H9 (cell line): Measurements from ENCODE around the gene ZNF428. TPM values are rescaled to one million over a fixed set of nuclear protein-coding genes. Genes with fewer than 3 reads are reported as not detected.

ENCODE experiments used
- DNase-seq: peaks from one replicate; pipeline ENCODE4 v3.0.0-alpha.2; 2017
- H2AFZ ChIP-seq: one replicate; pipeline ENCODE4 v1.6.1; 2013; ENCODE audit warnings: mild to moderate bottlenecking, low read length, control low read depth, moderate library complexity
- H2AK5ac ChIP-seq: 2 replicates; pipeline ENCODE4 v1.6.1; 2013; ENCODE audit warnings: low read length, control low read depth, mixed read lengths; ENCODE audit not compliant: insufficient read length
- H2BK120ac ChIP-seq: one replicate; pipeline ENCODE4 v1.6.1; 2013; ENCODE audit warnings: low read depth, mild to moderate bottlenecking, low read length, control low read depth, inconsistent platforms; ENCODE audit not compliant: poor library complexity, severe bottlenecking
- H2BK12ac ChIP-seq: 2 replicates; pipeline ENCODE4 v1.6.1; 2013; ENCODE audit warnings: low read length, control low read depth, mixed read lengths, low read depth; ENCODE audit not compliant: insufficient read length
- H2BK15ac ChIP-seq: 2 replicates; pipeline ENCODE4 v1.6.1; 2013; ENCODE audit warnings: low read depth, low read length, control low read depth
- H2BK20ac ChIP-seq: one replicate; pipeline ENCODE4 v1.6.1; 2013; ENCODE audit warnings: low read depth, mild to moderate bottlenecking, low read length, control low read depth, inconsistent platforms; ENCODE audit not compliant: poor library complexity, severe bottlenecking
- H2BK5ac ChIP-seq: 2 replicates; pipeline ENCODE4 v1.6.1; 2013; ENCODE audit warnings: low read length, control low read depth, mixed read lengths; ENCODE audit not compliant: insufficient read length
- H3K14ac ChIP-seq: 2 replicates; pipeline ENCODE4 v1.6.1; 2013; ENCODE audit warnings: low read length, control low read depth; ENCODE audit not compliant: insufficient read depth
- H3K18ac ChIP-seq: 2 replicates; pipeline ENCODE4 v1.6.1; 2013; ENCODE audit warnings: low read depth, mild to moderate bottlenecking, mixed read lengths, low read length, control low read depth; ENCODE audit not compliant: insufficient read length
- H3K23ac ChIP-seq: 2 replicates; pipeline ENCODE4 v1.6.1; 2013; ENCODE audit warnings: low read length, control low read depth, mixed read lengths, low read depth; ENCODE audit not compliant: insufficient read length
- H3K23me2 ChIP-seq: 2 replicates; pipeline ENCODE4 v1.6.1; 2013; ENCODE audit warnings: low read depth, mild to moderate bottlenecking, mixed read lengths, low read length, control low read depth; ENCODE audit not compliant: insufficient read length, poor library complexity, severe bottlenecking
- H3K27ac ChIP-seq: 2 replicates; pipeline ENCODE4 v1.5.1; 2013; ENCODE audit warnings: low read length, control low read depth, mixed read lengths, low read depth; ENCODE audit not compliant: insufficient read length
- H3K27me3 ChIP-seq: 2 replicates; pipeline ENCODE4 v1.6.1; 2013; ENCODE audit warnings: low read length, control low read depth, inconsistent platforms; ENCODE audit not compliant: insufficient read depth
- H3K4ac ChIP-seq: 2 replicates; pipeline ENCODE4 v1.6.1; 2013; ENCODE audit warnings: low read depth, mild to moderate bottlenecking, control low read depth, inconsistent platforms, low read length, moderate library complexity
- H3K4me1 ChIP-seq: 2 replicates; pipeline ENCODE4 v1.6.1; 2013; ENCODE audit warnings: low read length, control low read depth, inconsistent platforms; ENCODE audit not compliant: insufficient read depth
- H3K4me2 ChIP-seq: 2 replicates; pipeline ENCODE4 v1.6.1; 2013; ENCODE audit warnings: low read length, control low read depth, mixed read lengths; ENCODE audit not compliant: insufficient read length, insufficient read depth
- H3K56ac ChIP-seq: 2 replicates; pipeline ENCODE4 v1.6.1; 2013; ENCODE audit warnings: low read depth, mild to moderate bottlenecking, mixed read lengths, low read length, control low read depth; ENCODE audit not compliant: insufficient read length
- H3K79me1 ChIP-seq: 2 replicates; pipeline ENCODE4 v1.6.1; 2013; ENCODE audit warnings: low read depth, mild to moderate bottlenecking, moderate library complexity, low read length, control low read depth, inconsistent platforms; ENCODE audit not compliant: insufficient read depth, poor library complexity, severe bottlenecking
- H3K79me2 ChIP-seq: 2 replicates; pipeline ENCODE4 v1.6.1; 2013; ENCODE audit warnings: low read length, control low read depth, inconsistent platforms; ENCODE audit not compliant: insufficient read depth
- H3K9ac ChIP-seq: 2 replicates; pipeline ENCODE4 v1.6.1; 2013; ENCODE audit warnings: low read length, control low read depth, mixed read lengths; ENCODE audit not compliant: insufficient read length; ENCODE audit errors: extremely low read depth
- H3K9me3 ChIP-seq: one replicate; pipeline ENCODE4 v1.6.1; 2013; ENCODE audit warnings: low read depth, low read length, inconsistent platforms; ENCODE audit not compliant: control insufficient read depth
- H3T11ph ChIP-seq: one replicate; pipeline ENCODE4 v1.6.1; 2013; ENCODE audit warnings: mild to moderate bottlenecking, low read length, control low read depth, inconsistent platforms
- H4K20me1 ChIP-seq: one replicate; pipeline ENCODE4 v1.6.1; 2013; ENCODE audit not compliant: control insufficient read depth, insufficient read length, insufficient read depth
- H4K5ac ChIP-seq: 2 replicates; pipeline ENCODE4 v1.6.1; 2013; ENCODE audit warnings: low read depth, mild to moderate bottlenecking, mixed read lengths, low read length, control low read depth; ENCODE audit not compliant: insufficient read length
- H4K8ac ChIP-seq: replicated peaks from 2 replicates; pipeline ENCODE4 v1.6.1; 2013; ENCODE audit warnings: low read length, control low read depth, mixed read lengths, low read depth; ENCODE audit not compliant: insufficient read length
- H4K91ac ChIP-seq: 2 replicates; pipeline ENCODE4 v1.6.1; 2013; ENCODE audit warnings: low read depth, mild to moderate bottlenecking, moderate library complexity, mixed read lengths, low read length, control low read depth; ENCODE audit not compliant: insufficient read length
- H3K27ac Mint-ChIP-seq, 3 experiments: 2 replicates in 2 of 3; 3 replicates in 1 of 3; pipeline ENCODE4 v1.8.0; 2020 to 2021; ENCODE audit warnings: mixed read lengths in 3 of 3, mild to moderate bottlenecking in 1 of 3, moderate library complexity in 1 of 3
- H3K27me3 Mint-ChIP-seq: 2 replicates; pipeline ENCODE4 v1.8.0; 2021; ENCODE audit warnings: low read depth, mild to moderate bottlenecking, moderate library complexity, mixed read lengths
- H3K36me3 Mint-ChIP-seq, 3 experiments: 2 replicates in 2 of 3; 3 replicates in 1 of 3; pipeline ENCODE4 v1.8.0; 2020 to 2021; ENCODE audit warnings: low read depth in 3 of 3, mixed read lengths in 3 of 3; ENCODE audit not compliant: insufficient read depth in 1 of 3
- H3K4me1 Mint-ChIP-seq, 2 experiments: 2 replicates each; pipeline ENCODE4 v1.8.0; 2020; ENCODE audit warnings: mixed read lengths in 2 of 2
- H3K4me3 Mint-ChIP-seq, 2 experiments: 2 replicates in 1 of 2; 3 replicates in 1 of 2; pipeline ENCODE4 v1.8.0; 2020 to 2021; ENCODE audit warnings: mild to moderate bottlenecking in 2 of 2, mixed read lengths in 2 of 2, moderate library complexity in 1 of 2
- H3K9me3 Mint-ChIP-seq, 2 experiments: 2 replicates in 1 of 2; 3 replicates in 1 of 2; pipeline ENCODE4 v1.8.0; 2020; ENCODE audit warnings: mild to moderate bottlenecking in 2 of 2, mixed read lengths in 2 of 2, moderate library complexity in 1 of 2
- CTCF ChIP-seq: fragments of 200-600 bp; sonication (generic); conservative IDR thresholded peaks from 3 replicates; pipeline ENCODE4 v1.8.0; 2021; ENCODE audit warnings: antibody characterized with exemption, mild to moderate bottlenecking
- WGBS: extraction: QIAGEN DNeasy Blood & Tissue Kit; methylation state at CpG from one replicate; pipeline ENCODE4 v1.1.7; 2013; ENCODE audit warnings: missing lambda C conversion rate, low lambda C conversion rate, mixed read lengths; ENCODE audit not compliant: insufficient read length; ENCODE audit errors: extremely low coverage; 5-methylcytosine and 5-hydroxymethylcytosine counted together
- total RNA-seq: library from RNA; stranded (reverse); gene quantifications from 2 replicates; pipeline ENCODE4 v1.2.1, GENCODE V29; 2021

ZNF428 gene
- total RNA-seq, 1 experiment from 2014 or later, result 30.3 TPM

- no peaks in the 10 kb centered on the region for H3K79me2 ChIP-seq
- no peak overlapping the region for H3K56ac ChIP-seq
- H3K79me1 ChIP-seq, result no peaks in the 10 kb centered on the region
- H3K4me1 Mint-ChIP-seq, result peaks cover 28 to 31% of the 10 kb centered on the region in 2 experiments
- H3K9ac ChIP-seq, result peak overlapping the region; percentile 84
- H2BK15ac ChIP-seq, result no peak overlapping the region
- H2AK5ac ChIP-seq, result no peak overlapping the region
- H3K4me3 Mint-ChIP-seq, result peak overlapping the region; percentile 76 to 91
- TF ChIP-seq CTCF, result no peak
- H4K8ac ChIP-seq, result no peak overlapping the region
- H3K36me3 Mint-ChIP-seq, result peaks cover 25 to 32% (median 25%) of the 10 kb centered on the region in 3 experiments; a peak in 5 of 7 replicates
- H2BK5ac ChIP-seq, result peak overlapping the region; percentile 36
- no peak overlapping the region for H2BK20ac ChIP-seq
- no CpG with 5 or more reads among the region's 26 CpGs for WGBS
- no peaks in the 10 kb centered on the region for H3K9me3 ChIP-seq
- H3K4me2 ChIP-seq, result peak overlapping the region; percentile 90
- H3K23ac ChIP-seq, result no peak overlapping the region
- peak overlapping the region; percentile 24; the same call in 1 of the 2 replicates for H3K4ac ChIP-seq
- peaks cover 15% of the 10 kb centered on the region for H3K23me2 ChIP-seq
- H3K27me3 ChIP-seq, result no peaks in the 10 kb centered on the region
- no peaks in the 10 kb centered on the region for H4K20me1 ChIP-seq
- peak overlapping the region; percentile 81 for H3K14ac ChIP-seq
- peak overlapping the region; percentile 65 for H4K5ac ChIP-seq
- H2BK120ac ChIP-seq, result no peak overlapping the region
- H3T11ph ChIP-seq, result no peak overlapping the region
- H2BK12ac ChIP-seq, result no peak overlapping the region
- no peak for DNase-seq
- H3K9me3 Mint-ChIP-seq, result no peaks in the 10 kb centered on the region
- H4K91ac ChIP-seq, result no peak overlapping the region
- peak overlapping the region; percentile 3 for H2AFZ ChIP-seq
- peak overlapping the region; percentile 56 for H3K27ac ChIP-seq
- peak overlapping the region; percentile 95 to 98 (median 96) for H3K27ac Mint-ChIP-seq
- peaks cover 25% of the 10 kb centered on the region for H3K27me3 Mint-ChIP-seq
- peaks cover 2% of the 10 kb centered on the region; the same call in 1 of the 2 replicates for H3K4me1 ChIP-seq
- peak overlapping the region; percentile 69 for H3K18ac ChIP-seq
These were observed 47.9 kb upstream of the ZNF428 start for GRCh38 chr19:43667126-43667875.
